ENCODE data around the gene PRDM1.

GRCh38 chr6:106084989-106085691 lies 996 bp upstream of the PRDM1 start:
- TF ChIP-seq CTCF (IDR thresholded peaks at IDR 0.05) (no peak), POLR2A (IDR thresholded peaks at IDR 0.05) (no peak)

All from body of pancreas (tissue), 4 donors.